Measurements from ENCODE around the gene TCFL5. TPM values are rescaled to one million over a fixed set of nuclear protein-coding genes. Genes with fewer than 3 reads are reported as not detected.

Gene TCFL5
- total and polyA plus RNA-seq, 2 donors (not counting 3 experiments of a cell fraction or from before 2014, with no cell fraction given): 4.4 to 11.1 TPM

GRCh38 chr20:62844182-62844581, 17.4 kb downstream of the TCFL5 start:
- Histone ChIP-seq H3K9me3 (replicated peaks; ENCODE audit: control insufficient read depth, insufficient read depth, low read length) (no peaks in the 10 kb centered on the region), H3K27ac (ENCODE audit: insufficient read depth, low read depth, low read length) (no peak overlapping the region), H3K79me2 (ENCODE audit: control insufficient read depth, insufficient read depth, low read length) (no peaks in the 10 kb centered on the region), H3K36me3 (ENCODE audit: control insufficient read depth in 2 of 2, extremely low read depth in 1 of 2, insufficient read depth in 2 of 2, low read length in 2 of 2) (no peaks in the 10 kb centered on the region), H3K4me2 (ENCODE audit: insufficient read depth, low read length) (no peak overlapping the region), H3K9ac (replicated peaks; ENCODE audit: extremely low read depth, insufficient read depth, low read length) (no peak overlapping the region), H4K20me1 (replicated peaks; ENCODE audit: control insufficient read depth, extremely low read depth, insufficient read depth, low read length) (no peaks in the 10 kb centered on the region), H3K9me1 (replicated peaks; ENCODE audit: control insufficient read depth, extremely low read depth, insufficient read depth, low read length) (no peaks in the 10 kb centered on the region), H2AFZ (ENCODE audit: low read depth, low read length) (no peak overlapping the region), H3K4me1 (ENCODE audit: control insufficient read depth, extremely low read depth, insufficient read depth, low read length) (no peaks in the 10 kb centered on the region), H3K4me3 (replicated peaks in 1 of 3; ENCODE audit: insufficient read depth in 1 of 3, low read depth in 1 of 3, low read length in 3 of 3) (no peak overlapping the region), H3K27me3 (ENCODE audit: control insufficient read depth in 2 of 2, insufficient read depth in 2 of 2, low read length in 2 of 2) (no peaks in the 10 kb centered on the region)
- CTCF ChIA-PET: no interaction called here
- POLR2A ChIA-PET: no interaction called here
- dilution Hi-C loops (cut with MboI; ENCODE audit: extremely low pct_ligation_motif_present, low sequenced_read_pairs): no loop called here
- FAIRE-seq (no peak), DNase-seq (ENCODE audit: low read depth, low spot score) (no peak)
- BruUV-seq (replicated peaks): no TSS peak
- no peak for TF ChIP-seq POLR2A (IDR thresholded peaks at IDR 0.05; ENCODE audit: low read depth, low read length)
- no peak for TF ChIP-seq JUN (IDR thresholded peaks at IDR 0.05; ENCODE audit: borderline replicate concordance, insufficient read depth, insufficient read length, low read depth)
- no peak for TF ChIP-seq EZH2 (IDR thresholded peaks at IDR 0.05; ENCODE audit: borderline replicate concordance, low read depth, low read length, severe bottlenecking)
- no peak for TF ChIP-seq MAX (IDR thresholded peaks at IDR 0.05; ENCODE audit: insufficient read depth, insufficient read length)
- TF ChIP-seq MYC (IDR thresholded peaks at IDR 0.05; ENCODE audit: low read depth, low read length): no peak
- TF ChIP-seq FOS (IDR thresholded peaks at IDR 0.05; ENCODE audit: borderline replicate concordance, insufficient read depth, low read length): no peak
- TF ChIP-seq GATA2 (IDR thresholded peaks at IDR 0.05; ENCODE audit: insufficient read depth, insufficient read length, low read depth, low read length): no peak
- TF ChIP-seq CTCF (IDR thresholded peaks at IDR 0.05; ENCODE audit: extremely low read depth in 1 of 2, insufficient read depth in 1 of 2, low read depth in 1 of 2, low read length in 2 of 2): no peak
- TF ChIP-seq POLR2AphosphoS5 (IDR thresholded peaks at IDR 0.05; ENCODE audit: insufficient read depth, low read depth, low read length): no peak
- intact Hi-C loops (cut with micrococcal nuclease): no loop called here

All from endothelial cell of umbilical vein (primary cell).